Measurements from ENCODE around the gene CARS2. TPM values are rescaled to one million over a fixed set of nuclear protein-coding genes. Genes with fewer than 3 reads are reported as not detected.

The CARS2 gene
- total and polyA plus RNA-seq, 2 of the 8 experiments (the other 6 are each of a cell fraction or from before 2014, with no cell fraction given), result 47.7 to 55.9 TPM

GRCh38 chr13:110651726-110652230 lies 54.1 kb downstream of the CARS2 start:
- Histone ChIP-seq H3K36me3 (ENCODE audit: control insufficient read depth in 2 of 4, insufficient read depth in 4 of 4, low read length in 3 of 4) (peaks cover 0 to 4% (median 0%) of the 10 kb centered on the region in 4 experiments; a peak in 2 of 8 replicates), H3K79me2 (ENCODE audit: control insufficient read depth in 1 of 2, insufficient read depth in 2 of 2, low read length in 2 of 2) (no peaks in the 10 kb centered on the region), H4K8ac (ENCODE audit: extremely low read depth, insufficient read depth, low read length) (peak overlapping the region; percentile 38; the same call in 1 of the 2 replicates), H3K4ac (replicated peaks; ENCODE audit: insufficient read length, low read depth, low read length) (no peak overlapping the region), H2BK20ac (ENCODE audit: low read length) (no peak overlapping the region), H3K9ac (replicated peaks in 1 of 4; ENCODE audit: extremely low read depth in 1 of 4, low read depth in 3 of 4, low read length in 3 of 4) (no peak overlapping the region), H3K18ac (ENCODE audit: extremely low read depth, low read length) (no peak overlapping the region), H3K23me2 (ENCODE audit: low read depth, low read length) (no peaks in the 10 kb centered on the region), H3K27me3 (replicated peaks in 1 of 4; ENCODE audit: control insufficient read depth in 3 of 4, extremely low read depth in 1 of 4, insufficient read depth in 3 of 4, low read length in 3 of 4) (no peaks in the 10 kb centered on the region), H3K14ac (ENCODE audit: insufficient read length) (no peak overlapping the region), H3K9me3 (ENCODE audit: insufficient read depth in 2 of 2, low read depth in 1 of 2, low read length in 1 of 2) (no peaks in the 10 kb centered on the region), H3K56ac (replicated peaks; ENCODE audit: insufficient read length, low read depth, low read length) (no peak overlapping the region), H2BK15ac (ENCODE audit: low read length) (no peak overlapping the region), H2BK120ac (replicated peaks; ENCODE audit: low read depth, low read length) (no peak overlapping the region), H3K27ac (ENCODE audit: low read depth, low read length) (no peak overlapping the region), H3K23ac (ENCODE audit: insufficient read length) (no peak overlapping the region), H3K4me1 (replicated peaks in 1 of 4; ENCODE audit: control insufficient read depth in 3 of 4, insufficient read depth in 4 of 4, low read length in 3 of 4) (no peaks in the 10 kb centered on the region; a peak in 1 of 7 replicates), H3K79me1 (ENCODE audit: low read depth, low read length) (peaks cover 2% of the 10 kb centered on the region; the same call in 1 of the 2 replicates), H2AFZ (ENCODE audit: low read length) (no peak overlapping the region), H2BK5ac (ENCODE audit: low read depth, low read length) (no peak overlapping the region), H4K91ac (replicated peaks; ENCODE audit: insufficient read length, low read length) (no peak overlapping the region), H3K4me3 (ENCODE audit: extremely low read depth in 1 of 4, insufficient read depth in 2 of 4, low read depth in 3 of 4, low read length in 4 of 4) (no peak overlapping the region), H3K4me2 (ENCODE audit: insufficient read depth in 1 of 2, low read depth in 2 of 2, low read length in 2 of 2) (no peak overlapping the region), H2BK12ac (ENCODE audit: low read depth, low read length) (no peak overlapping the region), H4K20me1 (replicated peaks in 1 of 2; ENCODE audit: control insufficient read depth in 1 of 2, insufficient read depth in 2 of 2, low read length in 2 of 2) (peaks cover 0 to 8% of the 10 kb centered on the region in 2 experiments), H4K5ac (ENCODE audit: insufficient read length, low read depth, low read length) (no peak overlapping the region), H2AK5ac (ENCODE audit: low read depth, low read length) (no peak overlapping the region)
- FAIRE-seq, result no peak
- ChIA-PET CTCF (ENCODE audit: partially characterized antibody) (interaction anchor here (0.6 to 2.1 kb wide), 9 partner anchors 9 to 167 kb away, joined by 3 to 16 read pairs (median 4); no protein-coding TSS in a partner anchor), POLR2A (ENCODE audit: partially characterized antibody) (interaction anchor here (1.0 to 1.8 kb wide), 5 partner anchors 10 to 264 kb away, joined by 3 to 5 read pairs (median 4); no protein-coding TSS in a partner anchor)
- no peak for DNase-seq (ENCODE audit: low read depth in 1 of 2, low spot score in 2 of 2)
- WGBS, 2 experiments (ENCODE audit: extremely low coverage in 1 of 2, insufficient coverage in 1 of 2, insufficient read length in 1 of 2, insufficient replicate concordance in 2 of 2, low coverage in 1 of 2, low lambda C conversion rate in 2 of 2, missing lambda C conversion rate in 1 of 2), result 95% methylated on average over 16 of the region's 16 CpGs; no CpG with 5 or more reads in 1 of the 2 experiments
- TF ChIP-seq RBBP5 (IDR thresholded peaks at IDR 0.05; ENCODE audit: borderline replicate concordance, low read depth, low read length), result no peak

All from H1 (cell line).